ENCODE measurements around the gene GALNTL6.

GALNTL6 gene

DNA sequence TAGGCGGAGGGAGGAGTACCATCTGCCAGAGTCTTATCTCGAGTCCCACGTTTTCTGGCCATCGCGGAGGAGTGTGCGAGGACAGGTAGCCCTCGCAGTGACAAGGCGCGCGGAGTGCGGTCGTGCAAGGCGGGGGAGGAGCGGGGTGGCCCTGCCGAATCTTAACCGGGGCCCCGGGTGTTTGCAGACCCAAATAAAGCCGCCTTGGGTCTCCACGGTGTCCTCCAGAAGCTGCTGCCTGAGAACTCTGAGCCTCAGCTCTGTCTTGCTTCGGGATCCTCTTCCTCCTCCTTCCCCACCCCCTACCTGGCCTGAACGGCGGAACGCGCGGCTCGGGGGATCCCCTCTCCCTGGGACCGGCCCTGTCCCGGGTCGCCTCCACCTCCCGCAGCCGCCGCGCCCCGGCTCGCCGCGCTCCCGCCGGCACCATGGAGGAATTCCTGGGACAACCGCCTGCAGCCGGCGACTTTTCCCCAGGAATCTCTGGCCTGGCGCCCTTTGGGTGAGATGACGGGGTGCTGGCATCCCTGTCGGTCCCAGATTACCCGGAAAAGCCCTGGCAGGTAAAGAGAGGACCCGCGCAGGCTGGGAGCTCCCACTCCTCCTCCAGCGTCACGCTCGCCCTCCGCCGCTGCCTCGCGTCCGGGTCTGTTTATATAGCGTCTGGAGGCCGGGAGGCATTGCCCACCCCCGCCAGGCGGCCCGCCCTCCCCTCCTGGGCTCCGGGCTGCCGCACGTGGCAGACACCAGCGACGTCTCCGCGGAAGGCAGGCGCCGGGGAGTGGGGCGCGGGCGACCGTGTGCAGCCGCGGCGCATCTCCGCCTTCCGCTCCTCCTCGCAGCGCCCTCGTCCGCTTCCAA, at the start of gene GALNTL6:
Gene GALNTL6, plus strand, starts transcription at position 740 of the 861 bp plus-strand sequence.
- no peak for DNase-seq (ENCODE audit: low read depth in 2 of 2)

DNA sequence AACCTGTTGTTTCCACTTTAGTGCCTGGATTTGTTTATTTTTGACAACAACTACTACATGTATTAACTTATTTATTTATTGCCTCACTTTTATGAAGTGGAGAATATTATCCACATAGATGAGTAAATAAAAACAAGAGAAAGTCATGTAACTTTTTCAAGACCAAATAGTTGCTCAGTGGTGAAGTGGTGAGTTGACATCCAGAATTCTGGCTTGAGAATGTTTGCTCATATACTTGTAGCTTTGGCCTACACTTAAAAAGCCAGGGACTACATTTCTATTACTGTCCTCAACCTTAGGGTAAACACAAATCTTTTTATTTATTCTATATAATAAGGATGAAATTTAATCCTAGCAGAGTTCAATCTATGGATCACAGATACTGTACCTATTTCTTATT, 47.7 kb upstream of the GALNTL6 start:
- no peak for DNase-seq (ENCODE audit: low read depth in 2 of 2)

DNA sequence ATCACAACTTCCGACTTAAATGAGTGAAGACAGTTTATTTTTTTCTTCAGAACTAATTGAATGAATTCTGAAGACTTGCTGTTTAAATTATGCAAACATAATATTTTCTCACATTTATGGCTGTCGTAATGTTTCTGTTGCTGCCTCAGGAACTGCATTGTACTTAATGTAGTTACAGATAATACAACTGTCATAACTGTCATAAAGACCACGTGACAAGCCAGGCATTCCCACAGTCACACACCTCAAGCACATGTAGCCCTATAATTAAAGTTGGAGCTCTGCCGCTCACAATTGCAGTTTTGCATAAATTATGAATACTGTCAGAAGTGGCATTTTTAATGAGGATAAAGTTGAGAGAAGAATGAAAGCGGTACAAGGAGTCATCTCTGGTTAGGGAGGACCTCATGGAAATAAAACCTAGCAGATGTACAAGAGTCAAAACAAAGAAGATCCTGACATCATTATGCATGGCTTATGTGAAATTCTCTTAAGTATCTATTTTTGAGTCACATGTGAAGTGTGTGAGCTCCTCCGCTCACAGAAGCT, 38.5 kb upstream of the GALNTL6 start:
- DNase-seq (ENCODE audit: low read depth in 2 of 2) = no peak

DNA sequence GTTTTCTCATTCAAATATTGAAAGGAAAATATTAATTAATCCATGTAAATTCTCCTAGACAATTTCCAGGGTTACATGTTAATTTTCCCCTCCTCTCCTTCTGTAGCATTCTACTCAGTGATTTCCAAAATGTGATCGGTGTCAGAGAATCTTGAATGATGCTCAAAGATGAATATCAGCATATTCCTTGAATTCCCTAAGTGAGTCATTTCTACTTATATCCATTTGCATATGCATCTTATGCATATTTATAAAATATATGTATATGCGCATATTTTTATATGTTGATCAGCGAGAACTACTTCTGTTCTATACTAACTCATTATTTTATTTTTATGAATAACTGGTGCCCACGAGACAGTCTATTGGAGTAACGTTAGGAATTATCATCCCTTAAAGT, 33.9 kb upstream of the GALNTL6 start:
- no peak for DNase-seq (ENCODE audit: low read depth in 2 of 2)

DNA sequence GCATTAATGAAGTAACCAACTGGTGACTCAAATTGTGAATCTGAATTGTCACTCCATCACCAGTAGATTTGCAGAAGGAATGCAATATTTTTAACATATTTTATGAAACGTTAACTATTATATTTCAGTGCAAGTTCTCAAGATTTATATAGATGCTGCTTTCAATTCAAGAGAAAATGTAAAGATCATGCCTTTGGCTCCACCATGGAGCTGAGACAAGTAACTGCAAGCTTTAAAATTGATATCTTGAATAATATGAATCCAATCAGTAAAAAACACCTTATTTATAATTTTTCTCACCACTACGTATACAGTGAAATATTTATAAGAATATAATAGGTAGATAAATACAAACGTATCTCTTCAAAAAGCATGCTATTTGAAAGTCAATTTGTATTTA, 27.8 kb upstream of the GALNTL6 start:
- DNase-seq (ENCODE audit: low read depth in 2 of 2) = no peak

DNA sequence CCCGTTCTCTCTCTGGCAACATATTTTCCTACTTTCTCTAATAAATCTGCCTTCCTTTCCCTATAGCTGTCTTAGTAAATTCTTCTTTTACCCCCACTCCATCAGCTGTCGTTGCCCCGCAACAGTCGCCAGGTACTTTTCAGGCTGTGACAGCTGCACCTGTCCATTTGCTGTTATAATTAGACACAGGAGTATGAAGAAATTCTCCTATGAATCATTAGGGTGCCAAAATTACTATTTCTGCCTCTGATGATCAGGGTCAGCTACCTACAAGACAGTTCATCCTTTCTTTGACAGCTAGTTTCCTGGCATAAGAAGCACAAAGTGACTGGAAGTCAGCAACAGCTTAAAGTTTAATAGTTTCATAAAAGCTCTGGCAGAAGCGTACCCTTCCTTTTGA, 19.5 kb upstream of the GALNTL6 start:
- no peak for DNase-seq (ENCODE audit: low read depth in 2 of 2)

DNA sequence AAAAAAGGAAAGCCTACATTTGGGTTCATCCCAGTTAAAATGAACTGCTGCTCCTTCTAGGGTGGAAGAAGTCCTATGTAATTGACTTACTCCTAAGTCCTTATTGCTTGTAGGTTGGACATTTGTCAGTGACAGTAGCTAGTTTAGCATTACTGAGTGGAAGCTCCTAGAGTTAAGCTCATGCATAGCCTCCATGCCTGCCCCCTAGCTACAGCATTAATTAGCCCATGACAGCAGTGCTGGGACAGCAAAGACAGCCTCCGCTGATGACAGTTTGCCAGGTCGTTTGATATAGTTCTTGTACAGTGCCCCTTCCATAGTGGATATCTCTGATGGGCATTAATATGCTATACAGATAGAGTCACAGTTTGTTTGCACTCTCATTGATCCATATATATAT, 18.7 kb upstream of the GALNTL6 start:
- no peak for DNase-seq (ENCODE audit: low read depth in 2 of 2)

DNA sequence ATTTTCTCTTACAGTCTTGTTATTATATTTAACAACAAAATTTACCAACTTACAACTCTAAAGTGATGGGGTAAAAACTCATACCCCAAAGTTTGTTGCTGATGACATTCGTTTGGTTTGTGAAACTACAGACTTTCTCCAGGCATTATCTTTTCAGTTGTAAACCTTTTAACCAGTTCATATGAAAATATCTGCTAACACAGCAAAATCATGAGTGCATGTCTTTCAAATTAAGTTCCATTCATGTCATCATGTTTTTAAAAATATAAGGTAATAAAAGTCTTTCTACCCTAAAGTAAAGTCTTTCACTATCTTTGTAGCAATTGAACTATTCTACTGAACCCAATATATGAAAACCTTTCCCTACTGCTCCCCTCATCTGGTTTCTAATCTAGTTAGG, 3.4 kb upstream of the GALNTL6 start:
- no peak for DNase-seq (ENCODE audit: low read depth in 2 of 2)

DNA sequence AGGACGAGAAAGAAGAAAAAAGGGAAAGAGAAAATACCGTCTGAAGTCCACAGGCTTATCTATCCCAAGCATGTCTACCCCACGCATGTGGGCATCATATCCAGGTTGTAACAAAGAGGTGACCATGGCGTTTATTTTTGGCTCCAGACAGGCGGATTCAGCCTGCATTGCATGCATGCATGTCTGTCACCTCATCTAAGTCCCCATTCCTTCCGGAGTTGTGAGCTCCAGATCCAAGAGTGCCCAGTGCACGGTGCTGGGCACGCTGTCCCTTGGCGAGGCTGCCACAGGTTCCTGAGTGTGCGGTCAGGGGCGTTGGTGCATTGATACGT, 905 bp upstream of the GALNTL6 start:
- DNase-seq (ENCODE audit: low read depth in 2 of 2) = no peak

DNA sequence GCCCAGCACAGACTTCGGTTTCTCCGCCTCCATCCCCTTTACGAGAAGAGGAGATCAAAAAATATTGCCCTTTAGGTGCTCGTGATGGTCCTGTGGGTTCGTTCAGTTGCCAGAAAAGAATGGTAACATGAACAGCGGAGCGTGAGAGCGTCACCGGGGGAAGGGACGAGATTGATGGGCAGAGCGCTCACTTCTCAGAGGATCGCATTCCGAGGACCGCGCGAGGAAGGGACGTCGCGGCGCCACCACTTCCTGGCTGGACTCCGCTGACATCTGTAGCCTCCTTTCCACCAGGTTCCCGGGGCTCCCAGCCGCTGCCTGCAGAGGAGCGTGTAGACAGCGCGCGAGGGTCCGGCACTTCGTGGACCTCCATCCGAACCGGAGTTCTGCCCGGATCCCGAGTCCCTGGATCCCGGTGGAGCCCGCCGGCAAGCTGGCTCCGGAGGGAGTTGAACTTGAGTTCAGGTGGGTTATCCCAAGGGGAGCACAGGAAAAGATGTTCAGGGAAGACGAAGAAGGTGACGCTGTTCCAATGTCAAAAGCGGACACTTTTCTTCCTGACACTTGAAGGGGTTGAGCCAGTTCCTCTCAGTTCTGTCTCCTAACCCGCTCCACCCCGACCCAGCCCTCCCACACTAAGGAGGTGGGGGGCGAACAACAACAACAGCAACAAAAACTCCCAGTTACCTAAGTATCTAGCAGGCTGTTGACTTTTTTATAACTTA, 484 bp downstream of the GALNTL6 start:
- DNase-seq (ENCODE audit: low read depth in 2 of 2) = no peak

DNA sequence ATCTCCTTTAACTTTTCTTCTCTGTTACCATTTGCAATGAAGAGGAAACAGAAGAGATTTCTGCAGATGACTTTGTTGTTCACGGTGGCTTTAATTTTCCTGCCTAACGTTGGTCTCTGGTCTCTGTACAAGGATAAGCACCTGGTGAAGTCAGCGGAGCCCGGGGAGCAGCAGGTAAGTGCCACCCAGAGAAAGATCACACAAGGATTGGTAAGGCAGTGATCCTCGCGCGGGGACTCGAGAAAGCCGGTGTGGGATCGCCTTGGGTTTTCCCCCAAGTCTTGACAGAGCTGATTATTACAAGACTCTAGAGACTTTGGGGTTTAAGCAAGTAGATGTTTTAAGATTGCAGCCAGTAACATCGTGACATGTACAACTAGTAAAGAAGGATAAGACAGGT, 1.3 kb downstream of the GALNTL6 start:
- DNase-seq (ENCODE audit: low read depth in 2 of 2) = no peak

DNA sequence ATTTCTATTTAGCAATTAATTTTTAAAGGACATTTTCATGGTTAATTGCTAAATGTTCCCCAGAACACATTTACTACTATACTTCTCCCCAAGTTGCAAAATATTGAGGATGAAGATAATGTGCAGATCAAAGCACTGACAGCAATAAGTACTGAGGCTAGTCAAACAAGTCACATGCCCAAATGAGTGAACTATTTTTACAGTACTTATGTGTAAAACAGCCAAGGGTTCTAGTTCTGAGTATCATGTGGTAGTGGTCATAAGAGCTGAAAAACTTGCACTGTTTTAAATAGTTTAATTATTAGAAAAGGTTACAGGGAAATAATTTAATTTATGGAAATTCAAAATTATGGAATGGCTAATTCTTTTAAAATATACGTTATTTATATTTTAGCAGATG, 3.8 kb downstream of the GALNTL6 start:
- DNase-seq (ENCODE audit: low read depth in 2 of 2) = no peak

DNA sequence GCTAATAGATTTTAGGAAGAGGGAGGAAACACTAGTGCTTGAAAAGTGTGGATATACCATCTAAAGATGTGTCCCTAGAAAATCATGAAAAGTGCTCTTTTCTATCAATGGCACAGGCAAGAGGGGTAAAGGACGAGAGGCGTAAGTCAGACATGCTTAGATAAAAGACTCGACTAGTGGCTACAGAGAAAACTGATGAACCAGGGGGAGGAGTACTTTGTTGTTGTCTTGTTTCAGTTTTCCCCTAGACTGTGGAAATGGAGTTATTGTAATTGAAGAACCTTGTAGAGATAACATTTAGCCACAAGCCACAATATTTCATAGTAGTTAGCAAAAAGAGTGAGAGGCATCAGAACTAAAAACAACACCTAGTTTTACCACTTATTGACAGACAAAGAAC, 21.4 kb downstream of the GALNTL6 start:
- DNase-seq (ENCODE audit: low read depth in 2 of 2) = no peak

DNA sequence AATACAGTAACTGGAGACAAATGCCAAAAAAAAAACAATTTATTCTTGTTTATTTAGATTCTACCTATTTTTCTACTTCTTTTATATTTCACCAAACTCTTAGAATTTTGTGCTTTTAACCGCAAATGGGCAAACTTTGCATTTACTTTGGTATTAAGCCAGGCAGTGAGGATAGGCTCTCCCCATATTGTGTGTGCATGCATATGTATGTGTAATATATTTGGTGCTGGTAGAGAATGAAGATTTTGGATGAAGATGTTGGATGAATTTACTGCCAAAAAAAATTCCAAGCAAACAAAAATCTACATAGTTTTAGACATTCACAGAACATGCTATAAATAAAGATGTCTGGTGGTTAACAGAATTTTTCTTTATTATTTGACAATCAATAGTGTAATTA, 30.3 kb downstream of the GALNTL6 start:
- DNase-seq (ENCODE audit: low read depth in 2 of 2) = no peak

DNA sequence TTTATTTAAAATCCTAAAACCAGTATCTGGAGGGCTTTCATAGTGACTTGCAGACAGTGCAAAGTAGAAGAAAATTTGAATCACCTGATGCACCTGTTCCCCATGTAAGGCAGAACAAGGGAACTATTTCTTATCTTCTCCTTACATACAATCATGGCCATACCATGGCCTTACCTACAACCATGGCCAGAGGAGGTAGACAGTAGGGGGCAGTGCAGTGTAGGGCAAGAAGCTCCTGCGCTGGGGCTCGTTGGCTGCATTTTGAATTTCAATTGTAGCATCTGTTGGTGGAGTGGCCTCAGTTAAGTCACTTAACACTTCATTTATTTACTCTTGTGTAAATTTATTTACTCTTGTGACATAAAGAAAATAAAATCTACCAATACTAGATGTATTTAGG, 33.0 kb downstream of the GALNTL6 start:
- no peak for DNase-seq (ENCODE audit: low read depth in 2 of 2)

DNA sequence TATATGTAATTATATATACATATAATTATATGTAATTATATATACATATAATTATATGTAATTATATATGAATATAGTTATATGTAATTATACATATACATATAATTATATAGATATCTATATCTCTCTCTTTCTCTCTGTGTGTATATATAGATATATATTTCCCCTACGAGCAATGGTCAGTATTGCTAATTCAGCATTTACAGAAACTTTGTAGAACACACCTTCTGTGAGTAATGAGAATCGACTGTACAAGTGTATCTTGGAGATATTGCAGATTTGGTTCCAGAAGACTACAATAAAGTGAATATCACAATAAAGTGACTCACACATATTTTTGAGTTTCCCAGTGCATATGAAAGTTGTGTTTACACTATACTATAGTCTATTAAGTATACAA, 33.7 kb downstream of the GALNTL6 start:
- DNase-seq (ENCODE audit: low read depth in 2 of 2) = no peak

DNA sequence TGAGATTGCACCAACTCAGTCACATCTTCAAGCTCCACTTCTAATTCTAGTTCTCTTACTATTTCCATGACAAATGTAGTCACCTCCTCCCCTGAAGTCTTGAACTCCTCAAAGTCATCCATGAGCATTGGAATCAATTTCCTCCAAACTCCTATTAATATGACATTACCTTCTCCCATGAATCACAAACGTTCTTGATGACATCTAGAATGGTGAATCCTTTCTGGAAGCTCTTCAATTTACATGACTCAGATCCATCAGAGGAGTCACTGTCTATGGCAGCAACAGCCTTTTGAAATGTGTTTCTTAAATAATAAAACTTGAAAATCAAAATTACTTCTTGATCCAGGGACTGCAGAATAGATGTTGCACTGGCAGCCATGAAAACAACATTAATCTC, 34.5 kb downstream of the GALNTL6 start:
- no peak for DNase-seq (ENCODE audit: low read depth in 2 of 2)

DNA sequence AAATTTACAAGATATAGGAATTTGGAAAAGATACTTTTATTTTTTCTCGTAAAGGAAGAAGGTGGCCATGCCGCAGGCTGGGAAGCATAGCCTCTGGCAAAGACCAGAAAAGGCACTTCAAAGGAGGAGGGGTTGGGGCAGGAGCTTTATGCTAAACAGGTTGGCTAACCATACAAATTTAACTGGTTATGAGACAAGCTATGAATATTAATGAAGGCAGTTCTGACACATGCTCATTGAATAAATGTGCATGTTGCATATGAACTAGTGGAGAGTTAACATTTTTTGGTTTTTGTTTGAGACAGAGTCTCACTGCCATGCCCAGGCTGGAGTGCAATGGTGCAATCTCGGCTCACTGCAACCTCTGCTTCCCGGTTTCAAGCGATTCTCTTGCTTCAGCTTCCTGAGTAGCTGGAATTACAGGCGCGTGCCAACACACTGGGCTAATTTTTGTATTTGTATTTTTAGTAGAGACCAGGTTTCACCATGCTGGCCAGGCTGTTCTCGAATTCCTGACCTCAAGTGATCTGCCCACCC, 36.5 kb downstream of the GALNTL6 start:
- no peak for DNase-seq (ENCODE audit: low read depth in 2 of 2)

DNA sequence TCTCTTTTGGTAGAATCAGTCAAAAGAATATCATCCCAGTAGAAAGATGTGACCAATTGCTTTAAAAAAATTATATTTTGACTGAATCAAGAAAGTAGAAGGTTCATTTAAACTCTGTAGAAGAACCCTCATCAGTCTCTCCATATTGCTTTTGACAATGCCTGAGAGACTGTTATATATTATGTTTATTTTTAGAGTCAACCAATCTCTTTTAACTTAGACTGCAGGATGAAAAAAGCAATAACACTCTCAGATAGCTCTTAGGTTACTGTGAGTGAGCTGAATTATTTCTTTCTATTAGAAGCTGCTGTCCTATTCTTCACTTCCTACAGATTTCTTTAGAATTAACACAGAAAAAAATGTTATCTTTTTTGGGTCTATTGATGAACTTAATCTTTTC, 38.1 kb downstream of the GALNTL6 start:
- DNase-seq (ENCODE audit: low read depth in 2 of 2) = no peak

DNA sequence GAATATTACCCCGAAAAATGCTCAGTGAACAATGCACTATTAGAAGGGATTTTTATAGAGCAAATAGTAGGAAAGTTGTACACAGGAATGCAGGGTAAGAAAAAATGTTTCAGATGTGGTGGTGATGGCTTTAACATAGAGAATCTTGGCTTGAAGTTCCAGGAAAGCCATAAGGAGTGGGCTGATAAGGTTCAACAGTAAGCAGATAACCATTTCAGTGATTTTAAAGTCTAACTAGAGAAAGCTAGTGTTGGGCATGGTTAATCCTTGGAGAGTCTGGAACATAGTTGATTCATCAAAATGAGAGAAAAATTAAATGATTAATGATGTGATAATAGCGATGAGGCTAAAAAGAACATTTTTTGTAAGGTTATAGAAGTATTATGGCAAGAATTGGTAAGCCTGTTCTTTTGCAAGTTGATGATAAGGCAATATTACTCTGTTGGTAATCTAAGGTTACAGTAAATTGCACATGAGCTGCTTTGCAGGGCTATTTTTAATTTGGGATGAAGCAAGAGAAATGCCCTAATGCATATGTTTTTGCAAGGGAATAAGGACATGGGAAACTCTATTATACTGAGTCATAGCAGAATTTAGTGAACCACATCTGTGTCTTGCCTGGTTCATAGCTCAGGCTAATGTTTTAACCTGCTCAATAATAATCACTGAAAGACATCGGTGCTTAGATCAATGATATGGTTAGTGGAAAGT, 44.3 kb downstream of the GALNTL6 start:
- no peak for DNase-seq (ENCODE audit: low read depth in 2 of 2)

DNA sequence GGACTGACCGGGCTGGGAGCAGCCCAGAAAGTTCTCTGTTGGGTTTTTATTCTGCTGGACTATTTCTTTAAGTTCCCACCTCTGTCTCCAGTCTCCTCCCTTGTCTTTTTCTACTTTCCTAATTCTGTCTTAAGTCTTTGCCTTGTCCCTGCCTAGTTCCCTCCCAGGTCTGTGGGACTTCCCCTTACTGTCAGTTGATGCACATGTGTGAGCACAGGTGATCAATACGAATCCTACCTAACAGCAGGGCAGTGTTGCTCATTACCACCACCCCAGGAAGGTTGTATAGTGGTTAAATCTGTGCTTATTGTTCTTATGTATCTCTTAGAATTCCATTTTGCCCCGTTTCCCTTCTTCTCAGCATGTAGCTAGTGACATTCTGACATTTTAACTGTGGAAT, 62.1 kb downstream of the GALNTL6 start:
- DNase-seq (ENCODE audit: low read depth in 2 of 2) = no peak

DNA sequence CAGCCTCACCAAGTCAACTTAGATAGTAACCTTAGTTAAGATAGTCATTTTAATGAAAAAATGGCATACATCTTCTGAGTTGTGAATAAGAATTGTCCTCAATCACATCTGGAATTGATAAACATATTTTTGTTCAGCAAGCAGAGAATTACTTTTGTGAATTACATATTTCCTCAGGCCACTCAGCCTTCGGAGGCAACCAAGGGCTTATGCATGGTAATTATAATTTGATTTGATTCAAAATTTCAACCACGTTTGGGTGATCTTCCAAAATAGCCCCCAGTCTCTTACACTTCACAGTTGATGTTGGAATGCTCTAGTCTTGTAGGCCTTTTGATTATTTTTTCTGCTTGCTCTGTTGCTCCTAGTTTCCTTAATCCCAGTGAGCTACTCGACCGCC, 63.4 kb downstream of the GALNTL6 start:
- DNase-seq (ENCODE audit: low read depth in 2 of 2) = no peak

Data from stimulated activated CD4-positive, alpha-beta T cell treated with anti-CD3 and anti-CD28 coated beads, Interleukin-12 subunit alpha, Interleukin-12 subunit beta, amount 100 ng/mL, for 24 hours (primary cell).